ENCODE data around the gene MAGED2.

- TF ChIP-seq POLR2AphosphoS5 (IDR thresholded peaks at IDR 0.05; ENCODE audit: borderline replicate concordance, low read depth, low read length) (no peak), EZH2 (IDR thresholded peaks at IDR 0.05) (no peak)
Measured at GRCh38 chrX:54758114-54759055, 49.2 kb upstream of the MAGED2 start.
